Kidney (tissue), 14 donors: ENCODE results near the gene ERRFI1. TPM values are rescaled to one million over a fixed set of nuclear protein-coding genes. Genes with fewer than 3 reads are reported as not detected.

Experiments
- DNase-seq, 5 donors: peaks; one replicate each; pipeline ENCODE4 v3.0.0-alpha.2; 2013 to 2020
- FAIRE-seq: peaks from 2 replicates; lab custom pipeline; 2012; peaks lifted over from hg19 to GRCh38; lab: Jason Lieb, UNC
- H3K27ac ChIP-seq, 2 donors: one replicate each; pipeline ENCODE4 v1.7.0; 2013; ENCODE audit warnings: low read depth in 2 of 2, low read length in 2 of 2, inconsistent platforms in 1 of 2
- H3K27me3 ChIP-seq: one replicate; pipeline ENCODE4 v1.7.1; 2013; ENCODE audit warnings: low read length, inconsistent platforms; ENCODE audit not compliant: control insufficient read depth, insufficient read depth
- H3K36me3 ChIP-seq, 3 donors: one replicate each; pipeline versions ENCODE4 v1.7.0 to v1.7.1; 2013; ENCODE audit warnings: low read length in 3 of 3, control low read depth in 1 of 3, inconsistent platforms in 1 of 3; ENCODE audit not compliant: insufficient read depth in 3 of 3, control insufficient read depth in 2 of 3
- H3K4me1 ChIP-seq, 3 donors: one replicate each; pipeline versions ENCODE4 v1.7.0 to v1.7.1; 2013; ENCODE audit warnings: low read length in 3 of 3, inconsistent platforms in 1 of 3, low read depth in 1 of 3; ENCODE audit not compliant: control insufficient read depth in 2 of 3, insufficient read depth in 2 of 3
- H3K4me3 ChIP-seq, 3 donors: one replicate each; pipeline versions ENCODE4 v1.7.0 to v1.8.1; 2013; ENCODE audit warnings: low read length in 3 of 3, control low read depth in 1 of 3, inconsistent platforms in 1 of 3
- H3K9ac ChIP-seq, 3 donors: one replicate each; pipeline versions ENCODE4 v1.7.0 to v1.7.1; 2013; ENCODE audit warnings: low read length in 3 of 3, control low read depth in 1 of 3, inconsistent platforms in 1 of 3
- H3K9me3 ChIP-seq, 3 donors: one replicate each; pipeline versions ENCODE4 v1.7.0 to v1.7.1; 2013; ENCODE audit warnings: low read length in 3 of 3, control low read depth in 1 of 3, inconsistent platforms in 1 of 3; ENCODE audit not compliant: control insufficient read depth in 2 of 3, insufficient read depth in 1 of 3
- CTCF ChIP-seq: IDR thresholded peaks from 3 replicates; pipeline ENCODE4 v1.5.1; 2012; ENCODE audit warnings: mild to moderate bottlenecking, moderate library complexity, borderline replicate concordance; ENCODE audit not compliant: insufficient read depth; ENCODE audit errors: extremely low read depth
- intact Hi-C: fragments of 100-400 bp; cut with DNase I; formaldehyde crosslinking; loops from one replicate; pipeline ENCODE4 v1.11.1; 2022
- polyA plus RNA-seq: library from polyadenylated mRNA; stranded (reverse); fragments of 350-450 nt; fragmentation: Illumina TruSeq; extraction: RNeasy Lipid Tissue Mini Kit (QIAGEN cat#74804); gene quantifications from one replicate; pipeline ENCODE4 v1.2.3, GENCODE V29; 2014; ENCODE audit warnings: low read depth, low replicate concordance; ENCODE audit not compliant: insufficient read depth
- total RNA-seq: library from RNA; stranded (reverse); fragmentation: NEBNext Ultra II Directional; extraction: Animal tissue kit (Norgen Biotek cat#: 25700); gene quantifications from one replicate; pipeline ENCODE4 v1.2.1, GENCODE V29; 2021
- donor health status: control.
- donor health status: control.
- donor health status: control.
- donor health status: control.
- donor health status: control.
- donor health status: DM: yes; HTN: yes; CAD: no.
- donor health status: Normal renal cell carcinoma (clear cell type).

ERRFI1 gene
- total and polyA plus RNA-seq, 2 donors from 2014 or later: 25.0 to 71.3 TPM

GRCh38 chr1:7980984-7981383, 45.1 kb downstream of the ERRFI1 start:
- H3K4me1 ChIP-seq: peaks cover 0 to 3% (median 0%) of the 10 kb centered on the region in 3 donors
- intact Hi-C loops: loop anchor here (10.0 kb wide), 1 partner anchor 334 kb away; the partner anchor contains the start of gene SLC45A1
- no peak for DNase-seq
- no peak overlapping the region for H3K4me3 ChIP-seq
- H3K27ac ChIP-seq: no peak overlapping the region
- TF ChIP-seq CTCF: no peak
- H3K9me3 ChIP-seq: no peaks in the 10 kb centered on the region
- peaks cover 7 to 53% (median 37%) of the 10 kb centered on the region in 3 donors for H3K36me3 ChIP-seq
- no peak overlapping the region for H3K9ac ChIP-seq
- no peak for FAIRE-seq
- H3K27me3 ChIP-seq: no peaks in the 10 kb centered on the region

- peak; percentile 83 to 88 (median 83) for DNase-seq
- FAIRE-seq: no peak
- no peaks in the 10 kb centered on the region for H3K9me3 ChIP-seq
- no peak overlapping the region for H3K4me3 ChIP-seq
- H3K27ac ChIP-seq: no peak overlapping the region
- H3K4me1 ChIP-seq: peaks cover 0 to under 1% (median 0%) of the 10 kb centered on the region in 3 donors
- intact Hi-C loops: no loop called here
- peak; percentile 91 for TF ChIP-seq CTCF
- no peaks in the 10 kb centered on the region for H3K27me3 ChIP-seq
- no peak overlapping the region for H3K9ac ChIP-seq
- peaks cover 4 to 28% (median 22%) of the 10 kb centered on the region in 3 donors for H3K36me3 ChIP-seq
Observed at GRCh38 chr1:7975212-7975865, 50.8 kb downstream of the ERRFI1 start.

GRCh38 chr1:7973086-7973485, 53.0 kb downstream of the ERRFI1 start:
- no peaks in the 10 kb centered on the region for H3K9me3 ChIP-seq
- TF ChIP-seq CTCF: no peak
- H3K4me3 ChIP-seq: no peak overlapping the region
- FAIRE-seq: no peak
- H3K9ac ChIP-seq: no peak overlapping the region
- peaks cover 0 to 2% (median 0%) of the 10 kb centered on the region in 3 donors for H3K4me1 ChIP-seq
- intact Hi-C loops: no loop called here
- DNase-seq: no peak
- peaks cover 9 to 32% (median 20%) of the 10 kb centered on the region in 3 donors for H3K36me3 ChIP-seq
- no peak overlapping the region for H3K27ac ChIP-seq
- no peaks in the 10 kb centered on the region for H3K27me3 ChIP-seq
